Iris pigment epithelial cell (primary cell): Measurements from ENCODE around the gene ZEB2.
A peak's percentile ranks its signal among the peaks of the same experiment; 100 is the strongest.

Experiments used
- DNase-seq: peaks from one replicate; pipeline ENCODE4 v3.0.0-alpha.2; 2011; ENCODE audit warnings: low read depth

The ZEB2 gene

GRCh38 chr2:144421606-144422510 lies 98.1 kb downstream of the ZEB2 start:
- DNase-seq, result no peak

- no peak for DNase-seq
Measured at GRCh38 chr2:144419218-144419617, 100.7 kb downstream of the ZEB2 start.

GRCh38 chr2:144415386-144415785 lies 104.5 kb downstream of the ZEB2 start:
- DNase-seq, result no peak

GRCh38 chr2:144414324-144414845 lies 105.5 kb downstream of the ZEB2 start:
- peak; percentile 98 for DNase-seq

GRCh38 chr2:144412709-144413108 lies 107.2 kb downstream of the ZEB2 start:
- DNase-seq, result no peak

GRCh38 chr2:144411473-144411872 lies 108.4 kb downstream of the ZEB2 start:
- no peak for DNase-seq

- peak; percentile 20 for DNase-seq
Measured at GRCh38 chr2:144409241-144409640, 110.7 kb downstream of the ZEB2 start.

GRCh38 chr2:144407262-144407661 lies 112.7 kb downstream of the ZEB2 start:
- DNase-seq, result no peak

- DNase-seq, result no peak
Measured at GRCh38 chr2:144405982-144406788, 113.7 kb downstream of the ZEB2 start.

GRCh38 chr2:144405321-144405720 lies 114.6 kb downstream of the ZEB2 start:
- DNase-seq, result no peak

GRCh38 chr2:144404586-144405314 lies 115.2 kb downstream of the ZEB2 start:
- no peak for DNase-seq

GRCh38 chr2:144403933-144404332 lies 116.0 kb downstream of the ZEB2 start:
- no peak for DNase-seq

GRCh38 chr2:144402251-144402650 lies 117.7 kb downstream of the ZEB2 start:
- no peak for DNase-seq

- no peak for DNase-seq
Measured at GRCh38 chr2:144401036-144401435, 118.9 kb downstream of the ZEB2 start.

- no peak for DNase-seq
Measured at GRCh38 chr2:144396318-144396717, 123.6 kb downstream of the ZEB2 start.

GRCh38 chr2:144390424-144391020 lies 129.4 kb downstream of the ZEB2 start:
- DNase-seq, result no peak

- no peak for DNase-seq
Measured at GRCh38 chr2:144389930-144390311, 130.0 kb downstream of the ZEB2 start.

- no peak for DNase-seq
Measured at GRCh38 chr2:144389151-144389929, 130.6 kb downstream of the ZEB2 start.

- no peak for DNase-seq
Measured at GRCh38 chr2:144385381-144385780, 134.5 kb downstream of the ZEB2 start.

- DNase-seq, result no peak
Measured at GRCh38 chr2:144383571-144384100, 136.3 kb downstream of the ZEB2 start.

GRCh38 chr2:144382849-144383248 lies 137.1 kb downstream of the ZEB2 start:
- DNase-seq, result peak; percentile 41
